K562 (cell line): ENCODE results near the gene TMEM139.

Experiments
- ATF3 ChIP-seq, 2 experiments: fragments of 450-650 bp in 1 of 2; sonication (generic) in 1 of 2; formaldehyde crosslinking in 1 of 2; IDR thresholded peaks in 1 of 2; conservative IDR thresholded peaks in 1 of 2; 2 replicates each; pipeline versions ENCODE4 v1.6.1 to v1.8.1; 2016 to 2023; ENCODE audit warnings: mild to moderate bottlenecking in 2 of 2, moderate library complexity in 2 of 2, inconsistent platforms in 1 of 2, missing genetic modification reagents in 1 of 2
- CHAMP1 ChIP-seq: fragments of 450-650 bp; IDR thresholded peaks from 2 replicates; pipeline ENCODE4 v1.6.1; 2016; ENCODE audit warnings: mild to moderate bottlenecking
- EZH2 ChIP-seq: IDR thresholded peaks from 2 replicates; pipeline ENCODE4 v1.6.1; 2012; ENCODE audit warnings: low read depth, mild to moderate bottlenecking, inconsistent platforms, low read length, borderline replicate concordance
- HNRNPLL ChIP-seq: fragments of 200-400 bp; formaldehyde crosslinking; IDR thresholded peaks from 2 replicates; pipeline ENCODE4 v1.6.1; 2017; ENCODE audit warnings: low read length, low read depth, mild to moderate bottlenecking; ENCODE audit not compliant: poor library complexity, severe bottlenecking
- KAT2B ChIP-seq: IDR thresholded peaks from one replicate; pipeline ENCODE4 v1.6.1; 2012; ENCODE audit warnings: low read depth, mild to moderate bottlenecking, control low read depth, inconsistent platforms, low read length, moderate library complexity
- NRF1 ChIP-seq, 2 experiments: fragments of 450-650 bp; IDR thresholded peaks in 1 of 2; conservative IDR thresholded peaks in 1 of 2; 2 replicates each; pipeline ENCODE4 v1.6.1; 2014; ENCODE audit warnings: mild to moderate bottlenecking in 2 of 2
- REST ChIP-seq, 2 experiments: fragments of 450-650 bp; formaldehyde crosslinking in 1 of 2; IDR thresholded peaks; 2 replicates each; pipeline versions ENCODE4 v1.4.0 to v1.6.1; 2014 to 2020; ENCODE audit warnings: mild to moderate bottlenecking in 2 of 2, borderline replicate concordance in 1 of 2, low read depth in 1 of 2
- SIRT6 ChIP-seq: IDR thresholded peaks from one replicate; pipeline ENCODE4 v1.6.1; 2012; ENCODE audit warnings: low read depth, mild to moderate bottlenecking, control low read depth, inconsistent platforms, low read length, moderate library complexity
- SLC30A9 ChIP-seq: fragments of 250-450 bp; sonication (Bioruptor Pico); IDR thresholded peaks from 2 replicates; pipeline ENCODE4 v1.8.0; 2022; ENCODE audit warnings: mild to moderate bottlenecking, moderate library complexity
- SMC3 ChIP-seq: conservative IDR thresholded peaks from 2 replicates; pipeline ENCODE4 v1.6.1; 2011; ENCODE audit warnings: low read depth, low read length, improper control_type of control experiment; ENCODE audit not compliant: insufficient read depth
- TCF15 ChIP-seq: fragments of 250-450 bp; sonication (Bioruptor Pico); IDR thresholded peaks from 2 replicates; pipeline ENCODE4 v1.8.0; 2022; ENCODE audit warnings: moderate library complexity, mild to moderate bottlenecking, inconsistent platforms
- TCF7L2 ChIP-seq: fragments of 150-350 bp; IDR thresholded peaks from 2 replicates; pipeline ENCODE4 v1.6.1; 2016; ENCODE audit warnings: low read depth, mild to moderate bottlenecking, low read length, moderate library complexity
- ZNF24 ChIP-seq: fragments of 450-650 bp; IDR thresholded peaks from 2 replicates; pipeline ENCODE4 v1.6.1; 2016

- TF ChIP-seq NRF1 (conservative IDR thresholded peaks at IDR 0.05 in 1 of 2, IDR thresholded peaks at IDR 0.05 in 1 of 2) (no peak), EZH2 (no peak), SMC3 (no peak), CHAMP1 (no peak), HNRNPLL (no peak), SLC30A9 (CRISPR knock-in tag) (no peak), REST (IDR thresholded peaks at IDR 0.05; ENCODE audit: borderline replicate concordance) (no peak), REST (CRISPR knock-in tag; IDR thresholded peaks at IDR 0.05; ENCODE audit: low read depth) (no peak), KAT2B (no peak), SIRT6 (no peak), TCF15 (CRISPR knock-in tag) (no peak), ZNF24 (no peak), ATF3 (IDR thresholded peaks at IDR 0.05) (no peak), ATF3 (CRISPR knock-in tag; conservative IDR thresholded peaks at IDR 0.05) (no peak), TCF7L2 (no peak)
Observed at GRCh38 chr7:143323653-143324052, 38.9 kb downstream of the TMEM139 start.
